Skeletal muscle tissue (tissue), 4 donors: ENCODE data around the gene TMEM253. TPM values are rescaled to one million over a fixed set of nuclear protein-coding genes. Genes with fewer than 3 reads are reported as not detected.

Experiments
- H3K27ac ChIP-seq: one replicate; pipeline ENCODE4 v1.7.0; 2013; ENCODE audit warnings: mild to moderate bottlenecking, low read depth, low read length, inconsistent platforms
- H3K27me3 ChIP-seq, 3 donors: one replicate each; pipeline ENCODE4 v1.7.0; 2013; ENCODE audit warnings: low read length in 3 of 3; ENCODE audit not compliant: control insufficient read depth in 3 of 3, insufficient read depth in 3 of 3
- H3K36me3 ChIP-seq, 3 donors: one replicate each; pipeline ENCODE4 v1.7.0; 2013; ENCODE audit warnings: low read length in 3 of 3; ENCODE audit not compliant: control insufficient read depth in 3 of 3, insufficient read depth in 3 of 3
- H3K4me1 ChIP-seq, 3 donors: one replicate each; pipeline ENCODE4 v1.7.0; 2013; ENCODE audit warnings: low read length in 3 of 3, mild to moderate bottlenecking in 3 of 3; ENCODE audit not compliant: control insufficient read depth in 3 of 3, insufficient read depth in 3 of 3
- H3K4me3 ChIP-seq, 3 donors: one replicate each; pipeline ENCODE4 v1.7.0; 2013; ENCODE audit warnings: low read length in 3 of 3
- H3K9ac ChIP-seq, 3 donors: one replicate each; pipeline ENCODE4 v1.7.0; 2013; ENCODE audit warnings: low read length in 3 of 3, mild to moderate bottlenecking in 3 of 3, moderate library complexity in 2 of 3, low read depth in 1 of 3
- H3K9me3 ChIP-seq, 3 donors: one replicate each; pipeline ENCODE4 v1.7.0; 2013; ENCODE audit warnings: low read length in 3 of 3; ENCODE audit not compliant: control insufficient read depth in 3 of 3
- total RNA-seq: library from RNA; depleted of rRNA; stranded (reverse); fragments of >200 nt; gene quantifications from one replicate; pipeline ENCODE4 v1.2.3, GENCODE V29; 2014
- donor health status: Osteomylitis.

Gene TMEM253
- not detected for total RNA-seq

DNA sequence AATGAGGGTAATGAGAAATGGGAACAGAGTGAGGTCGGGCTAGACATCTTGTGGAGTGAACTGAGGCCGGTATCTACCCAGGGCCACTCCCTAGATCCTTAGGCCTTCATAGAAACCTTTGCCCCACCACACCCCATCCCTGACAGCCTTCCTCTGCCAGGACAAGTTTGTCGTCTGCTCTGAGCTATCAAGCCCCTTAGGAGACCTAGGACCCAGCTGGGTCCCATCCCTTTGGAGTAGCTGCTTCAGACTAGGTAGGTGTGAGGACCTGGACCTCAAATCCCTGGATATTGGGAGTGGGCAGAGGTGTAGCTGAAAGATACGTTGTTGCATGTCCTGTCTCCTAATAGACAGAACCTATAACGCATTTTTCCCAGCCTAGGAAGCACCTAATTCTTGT is at the start of gene TMEM253:
TMEM253 (plus strand) TSS at position 136 of the 400 bp plus-strand sequence. CDS start 278 bp downstream, outside the sequence.
- no peak within 1 kb of the TSS for H3K27ac ChIP-seq

DNA sequence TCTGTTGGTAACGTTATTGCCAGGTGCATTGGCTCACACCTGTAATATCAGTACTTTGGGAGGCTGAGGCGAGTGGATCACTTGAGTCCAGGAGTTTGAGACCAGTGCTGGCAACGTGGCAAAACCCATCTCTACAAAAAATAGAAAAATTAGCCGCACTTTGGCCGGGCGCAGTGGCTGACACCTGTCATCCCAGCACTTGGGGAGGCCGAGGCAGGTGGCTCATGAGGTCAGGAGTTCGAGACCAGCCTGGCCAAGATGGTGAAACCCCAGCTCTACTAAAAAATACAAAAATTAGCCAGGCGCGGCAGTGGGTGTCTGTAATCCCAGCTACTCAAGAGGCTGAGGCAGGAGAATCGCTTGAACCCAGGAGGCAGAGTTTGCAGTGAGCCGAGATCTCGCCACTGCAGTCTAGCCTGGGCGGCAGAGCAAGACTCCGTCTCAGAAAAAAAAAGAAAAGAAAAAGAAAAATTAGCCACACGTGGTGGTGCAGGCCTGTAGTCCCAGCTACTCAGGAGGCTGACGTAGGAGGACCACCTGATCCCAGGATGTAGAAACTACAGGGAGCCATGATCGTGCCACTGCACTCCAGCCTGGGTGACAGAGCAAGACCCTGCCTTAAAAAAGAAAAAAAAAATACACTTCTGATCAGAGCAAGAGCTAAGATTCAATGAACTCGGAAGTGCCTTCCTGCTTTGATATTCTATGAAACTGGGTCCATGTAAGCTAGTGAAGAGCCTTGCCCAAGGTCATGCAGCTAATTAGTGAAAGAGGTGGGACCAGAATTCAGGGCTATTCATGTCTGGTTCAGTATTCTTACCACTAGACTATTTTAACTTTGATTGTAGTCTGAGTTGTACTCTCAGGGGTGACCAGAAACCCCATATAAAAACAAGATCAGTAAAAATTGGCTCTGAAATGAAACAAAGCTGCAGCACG is 47.4 kb upstream of the TMEM253 start:
- Histone ChIP-seq H3K4me1 (peaks cover 0 to 2% (median under 1%) of the 10 kb centered on the region in 3 donors), H3K4me3 (no peak overlapping the region), H3K9me3 (no peaks in the 10 kb centered on the region), H3K9ac (no peak overlapping the region), H3K27ac (no peak overlapping the region), H3K27me3 (no peaks in the 10 kb centered on the region), H3K36me3 (no peaks in the 10 kb centered on the region)

More for the DNA sequence above, at the start of gene TMEM253:
- no peaks in the 10 kb centered on the region for H3K36me3 ChIP-seq
- H3K9me3 ChIP-seq: no peaks in the 10 kb centered on the region
- no peak within 1 kb of the TSS for H3K4me3 ChIP-seq
- no peaks in the 10 kb centered on the region for H3K27me3 ChIP-seq
- H3K4me1 ChIP-seq: peaks cover 35 to 54% (median 36%) of the 10 kb centered on the region in 3 donors
- peak within 1 kb of the TSS in 1 of 3 donors; percentile 35 for H3K9ac ChIP-seq

DNA sequence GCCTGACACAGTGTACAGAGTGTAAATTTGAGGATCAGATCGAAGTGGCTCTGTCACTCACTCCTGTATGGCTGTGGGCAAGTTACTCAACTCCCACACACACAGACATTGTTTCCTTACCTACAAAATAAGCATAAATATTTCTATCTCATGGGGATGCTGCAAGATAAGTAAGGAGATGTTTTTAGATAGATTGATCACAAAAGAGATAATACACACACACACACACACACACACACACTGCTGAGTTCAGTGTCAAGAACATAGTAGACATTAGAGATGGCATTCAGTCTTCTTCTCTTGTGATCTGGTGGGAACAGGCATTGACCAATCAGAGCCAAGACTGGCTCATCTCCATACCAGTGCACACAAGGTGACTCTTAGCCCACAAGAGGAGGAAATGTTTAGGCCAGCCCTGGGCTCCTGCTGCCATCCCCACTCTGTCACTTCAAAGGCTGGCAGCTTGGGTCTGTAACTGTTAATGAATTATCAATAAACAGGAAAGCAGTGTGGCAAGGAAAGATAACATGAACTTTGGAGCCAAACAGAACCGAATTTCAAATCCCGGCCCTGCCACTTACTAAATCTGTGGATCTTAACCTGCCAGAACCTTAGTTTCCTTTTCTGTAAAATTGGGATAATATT is 46.6 kb upstream of the TMEM253 start:
- Histone ChIP-seq H3K36me3 (no peaks in the 10 kb centered on the region), H3K4me1 (no peaks in the 10 kb centered on the region), H3K27ac (no peak overlapping the region), H3K9ac (no peak overlapping the region), H3K4me3 (no peak overlapping the region), H3K27me3 (no peaks in the 10 kb centered on the region), H3K9me3 (no peaks in the 10 kb centered on the region)

DNA sequence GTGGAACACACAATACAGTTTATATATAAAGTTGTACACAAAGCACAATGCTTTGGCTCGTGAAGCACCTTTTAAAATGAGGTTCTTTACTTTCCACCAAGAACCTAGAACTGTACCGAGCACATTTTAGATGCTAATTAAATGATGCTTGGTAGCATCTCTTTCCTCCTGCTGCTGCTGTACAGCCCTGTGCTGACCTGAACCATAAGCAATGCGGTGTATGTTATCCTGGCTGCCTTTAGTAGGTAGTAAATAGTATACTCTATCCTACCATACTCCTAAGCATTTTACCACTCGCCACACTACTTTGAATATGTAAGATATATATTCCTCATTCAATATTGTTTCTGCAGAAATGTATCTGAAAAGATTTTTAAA is 46.1 kb upstream of the TMEM253 start:
- no peak overlapping the region for H3K9ac ChIP-seq
- H3K27ac ChIP-seq: no peak overlapping the region
- no peaks in the 10 kb centered on the region for H3K36me3 ChIP-seq
- no peaks in the 10 kb centered on the region for H3K4me1 ChIP-seq
- H3K9me3 ChIP-seq: no peaks in the 10 kb centered on the region
- H3K27me3 ChIP-seq: no peaks in the 10 kb centered on the region
- H3K4me3 ChIP-seq: no peak overlapping the region

DNA sequence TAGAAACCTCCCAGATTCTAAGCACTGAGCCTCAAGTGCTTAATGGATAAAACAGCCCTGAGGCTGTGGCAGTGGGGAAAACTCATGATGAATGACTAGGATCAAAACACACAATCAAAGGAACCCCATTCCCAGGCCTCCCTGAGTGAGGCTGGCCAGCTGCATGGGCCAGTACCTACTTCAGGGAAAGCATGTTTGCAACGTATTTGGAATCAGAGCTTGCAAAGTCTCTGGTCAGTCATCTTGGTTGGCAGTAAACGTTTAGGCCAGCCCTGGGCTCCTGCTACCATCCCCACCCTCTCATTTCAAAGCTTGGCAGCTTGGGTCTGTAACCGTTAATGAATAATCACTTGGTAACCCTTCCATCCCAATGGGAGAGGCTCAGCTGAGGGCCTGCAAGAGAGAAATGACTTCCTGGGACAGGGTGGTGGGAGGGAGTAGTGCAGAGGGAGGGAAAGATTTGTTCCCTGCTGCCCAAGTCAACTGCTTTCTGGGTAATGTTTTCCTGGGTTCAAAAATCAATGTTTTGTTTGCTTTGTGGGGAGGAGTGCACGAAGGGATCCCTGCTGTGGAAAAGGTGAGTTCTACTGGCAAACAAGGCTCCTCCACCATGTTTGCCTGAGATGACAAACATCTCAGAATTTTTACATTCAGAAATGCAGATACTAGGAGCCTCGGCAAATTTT is 45.3 kb upstream of the TMEM253 start:
- Histone ChIP-seq H3K4me1 (no peaks in the 10 kb centered on the region), H3K9ac (no peak overlapping the region), H3K4me3 (no peak overlapping the region), H3K27me3 (no peaks in the 10 kb centered on the region), H3K27ac (no peak overlapping the region), H3K36me3 (no peaks in the 10 kb centered on the region), H3K9me3 (no peaks in the 10 kb centered on the region)

DNA sequence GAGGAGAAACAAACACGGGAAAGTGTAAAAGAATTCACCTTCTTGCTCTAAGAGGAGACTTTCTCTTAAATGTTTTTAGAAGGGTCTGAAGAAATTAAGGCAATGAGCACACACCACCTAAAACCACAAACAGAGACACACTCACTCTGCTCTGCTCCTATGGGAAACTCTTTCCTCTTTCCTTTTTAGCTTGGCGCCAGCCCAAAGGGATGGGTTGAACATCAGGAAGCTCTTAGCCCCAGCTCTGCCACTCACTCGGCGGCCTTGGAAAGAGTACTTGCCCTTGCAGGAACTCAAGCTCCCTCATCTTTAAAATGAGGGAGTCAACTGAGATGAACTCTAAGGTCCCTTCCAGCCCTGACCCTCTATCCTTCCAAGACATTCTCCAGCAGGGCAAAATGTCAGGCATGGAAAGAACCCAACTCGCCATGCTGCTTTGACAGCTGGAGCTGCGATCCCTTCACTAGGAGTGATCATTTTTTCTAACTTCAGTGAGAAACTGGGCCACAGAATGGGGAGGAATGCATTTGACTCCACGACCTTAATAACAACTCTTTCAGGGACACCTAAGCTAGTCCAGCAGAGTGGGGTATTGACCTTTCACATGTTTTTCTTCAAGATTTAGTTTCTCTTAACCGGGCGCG is 44.2 kb upstream of the TMEM253 start:
- H3K27ac ChIP-seq: no peak overlapping the region
- no peaks in the 10 kb centered on the region for H3K4me1 ChIP-seq
- no peak overlapping the region for H3K9ac ChIP-seq
- no peak overlapping the region for H3K4me3 ChIP-seq
- no peaks in the 10 kb centered on the region for H3K9me3 ChIP-seq
- no peaks in the 10 kb centered on the region for H3K36me3 ChIP-seq
- no peaks in the 10 kb centered on the region for H3K27me3 ChIP-seq

DNA sequence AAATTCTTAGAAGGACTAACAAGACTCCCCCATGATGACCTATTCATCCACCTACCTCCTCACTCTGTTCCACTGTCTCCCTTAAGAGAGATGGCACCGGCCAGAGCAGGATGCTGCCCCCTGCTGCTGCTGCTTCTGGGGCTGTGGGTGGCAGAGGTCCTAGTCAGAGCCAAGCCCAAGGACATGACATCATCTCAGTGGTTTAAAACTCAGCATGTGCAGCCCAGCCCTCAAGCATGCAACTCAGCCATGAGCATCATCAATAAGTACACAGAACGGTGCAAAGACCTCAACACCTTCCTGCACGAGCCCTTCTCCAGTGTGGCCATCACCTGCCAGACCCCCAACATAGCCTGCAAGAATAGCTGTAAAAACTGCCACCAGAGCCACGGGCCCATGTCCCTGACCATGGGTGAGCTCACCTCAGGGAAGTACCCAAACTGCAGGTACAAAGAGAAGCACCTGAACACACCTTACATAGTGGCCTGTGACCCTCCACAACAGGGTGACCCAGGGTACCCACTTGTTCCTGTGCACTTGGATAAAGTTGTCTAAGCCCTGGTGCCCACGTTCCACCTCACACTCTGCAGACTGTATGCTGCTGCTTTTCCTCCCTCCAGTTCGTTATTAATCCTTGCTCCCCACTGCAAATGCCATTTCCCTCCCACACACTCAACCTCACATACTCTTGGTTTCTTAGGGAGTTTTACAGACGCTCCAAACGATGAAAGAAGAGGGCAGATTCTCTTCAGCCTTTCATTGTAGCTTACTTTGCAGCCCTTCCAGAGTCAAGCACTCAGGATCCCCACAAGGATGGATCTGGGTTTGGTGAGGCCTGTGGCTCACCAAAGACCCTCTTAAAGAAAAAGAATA is 42.8 kb upstream of the TMEM253 start, which contains the start of gene RNASE8:
RNASE8 (plus strand) TSS at position 20 of the 873 bp plus-strand sequence; CDS start at position 91, 71 bp downstream.
- H3K4me3 ChIP-seq: no peak within 1 kb of the TSS
- H3K36me3 ChIP-seq: no peaks in the 10 kb centered on the region
- H3K27ac ChIP-seq: no peak within 1 kb of the TSS
- H3K9ac ChIP-seq: no peak within 1 kb of the TSS
- H3K4me1 ChIP-seq: no peaks in the 10 kb centered on the region
- H3K27me3 ChIP-seq: no peaks in the 10 kb centered on the region
- no peaks in the 10 kb centered on the region for H3K9me3 ChIP-seq

DNA sequence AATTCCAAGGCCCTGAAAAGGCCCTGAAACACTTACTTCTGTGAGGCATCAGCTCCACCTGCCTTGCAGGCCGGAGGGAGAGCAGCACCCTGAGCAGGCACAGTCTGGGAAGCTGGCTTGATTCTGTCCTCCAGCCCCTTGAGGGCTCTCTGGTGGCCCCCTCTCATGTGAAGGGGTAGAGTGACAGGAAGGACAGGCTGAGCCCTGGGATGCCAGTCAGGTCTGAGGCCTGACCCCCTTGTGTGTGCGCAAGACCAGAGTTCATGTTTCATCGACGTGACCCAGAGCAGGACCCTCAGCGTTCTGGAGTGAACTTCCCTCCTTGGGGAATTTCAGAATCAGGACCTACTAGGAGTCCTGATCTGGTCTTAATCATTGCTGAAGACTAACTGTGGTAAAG is 42.0 kb upstream of the TMEM253 start:
- Histone ChIP-seq H3K9ac (no peak overlapping the region), H3K4me3 (no peak overlapping the region), H3K27ac (no peak overlapping the region)

More for the DNA sequence above, 42.0 kb upstream of the TMEM253 start:
- no peaks in the 10 kb centered on the region for H3K9me3 ChIP-seq
- H3K27me3 ChIP-seq: no peaks in the 10 kb centered on the region
- H3K36me3 ChIP-seq: no peaks in the 10 kb centered on the region
- peaks cover 0 to 5% (median 0%) of the 10 kb centered on the region in 3 donors for H3K4me1 ChIP-seq
